ENCODE results near the gene DNLZ.

DNA sequence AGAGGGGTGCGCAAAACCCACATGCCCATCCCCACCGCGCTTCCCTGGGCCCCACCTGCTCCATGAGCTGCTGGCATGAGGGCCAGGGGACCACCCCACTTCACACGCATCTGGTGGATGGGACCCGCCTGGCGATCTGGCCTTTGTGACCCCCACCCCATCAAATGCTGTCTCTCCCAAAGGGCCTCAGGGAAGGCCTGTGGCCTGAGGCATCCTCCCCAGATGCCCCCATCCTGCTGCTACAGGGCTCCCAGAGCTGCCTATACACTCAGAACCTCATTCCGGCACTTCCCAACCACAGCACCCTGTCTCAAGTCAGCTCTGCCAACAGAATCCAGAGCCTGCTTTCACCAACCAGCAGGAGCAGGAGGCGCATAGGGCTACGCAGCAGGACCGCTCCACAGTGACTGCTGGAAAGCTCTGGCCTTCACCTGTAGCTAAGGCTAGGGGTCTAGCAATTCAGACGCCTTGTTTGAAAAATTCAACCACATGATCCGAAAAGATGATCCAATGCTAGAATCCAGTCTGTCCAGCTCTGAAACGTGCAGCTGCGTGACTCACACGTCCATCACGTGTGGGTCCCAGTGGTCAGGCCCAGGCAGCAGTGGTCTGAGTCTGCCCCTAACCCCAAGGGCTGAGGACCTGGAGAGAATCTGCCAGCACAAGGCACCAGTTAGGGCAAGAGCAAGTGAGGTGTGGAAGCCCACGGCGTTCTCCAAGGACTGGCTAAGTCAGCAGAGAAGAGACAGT lies 37.8 kb upstream of the DNLZ start:
- no peak for TF ChIP-seq CTCF (IDR thresholded peaks at IDR 0.05; ENCODE audit: insufficient read depth, low read length, poor library complexity, severe bottlenecking)
- no peak for TF ChIP-seq EZH2phosphoT487 (conservative IDR thresholded peaks at IDR 0.05; ENCODE audit: low read length)
